ENCODE results near the gene RWDD4. TPM values are rescaled to one million over a fixed set of nuclear protein-coding genes. Genes with fewer than 3 reads are reported as not detected.
A peak's percentile ranks its signal among the peaks of the same experiment; 100 is the strongest.

Gene RWDD4
- total RNA-seq (10 to 100 TPM; 13.2 to 20.4 (median 15.8) TPM), polyA plus RNA-seq (10 to 100 TPM in 1 of 2 donors, 1 to 10 TPM in 1; 8.2 to 17.8 TPM)
- long read RNA-seq, donor 1, transcript RWDD4-202 (7 exons, 2,590 nt) = major isoform, 17 of 21 reads
- long read RNA-seq, donor 1, partial matches to known transcripts = 0 of 21 reads
- long read RNA-seq, donor 1, other reads (novel, unspliced or antisense) = 4 of 21 reads
- long read RNA-seq, donor 2, transcript RWDD4-202 (7 exons, 2,590 nt) = major isoform, 61 of 76 reads
- long read RNA-seq, donor 2, partial matches to known transcripts = 5 of 76 reads
- long read RNA-seq, donor 2, other reads (novel, unspliced or antisense) = 10 of 76 reads
- long read RNA-seq, donor 3, transcript RWDD4-202 (7 exons, 2,590 nt) = major isoform, 20 of 32 reads
- long read RNA-seq, donor 3, partial matches to known transcripts = 1 of 32 reads
- long read RNA-seq, donor 3, other reads (novel, unspliced or antisense) = 11 of 32 reads

DNA sequence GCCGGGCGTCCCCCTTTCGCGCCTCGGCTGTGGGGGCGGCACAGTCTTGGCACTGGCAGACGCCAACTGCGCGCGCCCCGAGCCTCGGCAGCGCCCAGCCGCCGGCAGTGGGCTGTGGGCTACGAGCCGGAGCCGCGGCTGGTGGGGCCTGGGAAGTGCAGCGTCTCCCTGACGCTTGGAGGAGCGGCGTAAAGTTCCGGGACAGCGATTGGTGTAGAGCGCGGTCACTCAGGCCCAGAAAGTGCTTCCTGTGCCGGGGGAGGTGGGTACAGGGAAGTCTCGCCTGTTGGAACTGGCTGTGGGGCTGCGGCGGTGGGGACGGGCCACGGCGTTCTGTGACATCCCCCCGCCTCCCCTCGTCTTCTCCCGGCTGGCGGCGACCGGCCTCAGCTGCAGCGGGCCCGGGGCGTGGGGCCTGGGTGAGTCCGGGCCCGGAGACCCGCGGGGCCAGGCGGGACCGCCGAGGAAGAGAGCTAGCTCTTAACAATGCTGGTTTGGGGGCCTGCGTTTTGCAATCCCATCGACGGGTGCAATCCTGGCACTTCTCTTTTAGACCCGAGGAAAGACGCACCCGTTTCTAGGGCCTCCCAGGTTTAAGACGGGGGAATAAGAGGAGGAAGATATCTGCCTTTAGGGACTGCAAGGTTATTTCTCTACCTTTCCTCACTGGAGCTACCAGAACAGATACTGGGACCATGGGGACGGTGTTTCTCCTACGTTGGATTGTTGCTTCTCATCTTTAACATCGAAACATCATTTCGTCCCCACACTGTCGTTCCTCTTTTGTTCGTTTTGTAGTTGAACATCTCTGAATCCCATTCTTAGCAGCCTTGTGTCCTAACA is at the start of gene RWDD4, which contains the start of gene TRAPPC11:
Gene RWDD4 (minus strand): TSS at position 157 of the 843 bp plus-strand sequence. CDS start 233 bp downstream, outside the sequence.
Gene TRAPPC11 (plus strand): TSS at position 265 of the 843 bp plus-strand sequence. CDS start 4,575 bp downstream, outside the sequence.
- ATAC-seq (peak; percentile 100), DNase-seq (peak; percentile 98 to 99 (median 99))
- intact Hi-C loops (cut with DNase I) = loop anchor here (2.0 to 10.0 kb wide), 6 partner anchors 152 to 186 kb away; partner anchors contain the start of gene ING2 (in 7 of the 10)
- Histone ChIP-seq H3K4me3 (peak within 1 kb of the TSS; percentile 51 to 95 (median 85)), H3K36me3 (peaks cover 0 to 24% (median 5%) of the 10 kb centered on the region in 9 donors), H3K4me1 (peaks cover 3 to 34% (median 21%) of the 10 kb centered on the region in 12 donors), H3K27me3 (no peaks in the 10 kb centered on the region), H3K9me3 (no peaks in the 10 kb centered on the region), H3K27ac (peak within 1 kb of the TSS; percentile 27 to 93 (median 88))
- TF ChIP-seq POLR2A (IDR thresholded peaks at IDR 0.05) (peak; percentile 80 to 98), CTCF (IDR thresholded peaks at IDR 0.05) (peak in 6 of 12 donors; percentile 11 to 41 (median 24))
- 0 to 2% (median 0%) methylated on average over 11 to 57 of the region's 63 CpGs for WGBS, 4 donors

DNA sequence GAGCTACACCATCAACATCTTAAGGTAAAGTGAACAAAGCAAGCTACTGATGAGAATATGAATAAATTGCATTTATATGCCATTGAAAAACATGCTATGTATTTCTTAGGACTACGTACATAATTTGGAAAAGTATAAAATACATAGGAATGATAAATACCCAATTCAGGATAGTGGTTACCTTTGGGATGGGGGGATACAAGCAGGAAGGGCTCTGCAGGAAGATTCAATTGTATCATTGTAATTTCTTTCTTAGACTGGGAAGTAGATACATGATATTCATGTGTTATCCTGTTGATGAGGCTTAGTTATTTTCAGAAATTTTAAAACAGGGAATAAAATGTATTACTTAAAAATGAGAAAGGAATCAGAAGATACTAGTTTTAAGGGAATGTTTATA is 43.5 kb upstream of the RWDD4 start:
- Histone ChIP-seq H3K9me3 (peaks cover 0 to 6% (median 0%) of the 10 kb centered on the region in 12 donors), H3K27ac (no peak overlapping the region), H3K27me3 (no peaks in the 10 kb centered on the region), H3K4me1 (no peaks in the 10 kb centered on the region), H3K4me3 (no peak overlapping the region), H3K36me3 (peaks cover 0 to 99% (median 94%) of the 10 kb centered on the region in 9 donors)
- TF ChIP-seq CTCF (IDR thresholded peaks at IDR 0.05) (no peak), POLR2A (IDR thresholded peaks at IDR 0.05) (no peak)
- intact Hi-C loops (cut with DNase I) = no loop called here
- ATAC-seq (no peak), DNase-seq (no peak)
- WGBS, 4 donors = 61 to 98% (median 96%) methylated on average over 1 of the region's 1 CpG

DNA sequence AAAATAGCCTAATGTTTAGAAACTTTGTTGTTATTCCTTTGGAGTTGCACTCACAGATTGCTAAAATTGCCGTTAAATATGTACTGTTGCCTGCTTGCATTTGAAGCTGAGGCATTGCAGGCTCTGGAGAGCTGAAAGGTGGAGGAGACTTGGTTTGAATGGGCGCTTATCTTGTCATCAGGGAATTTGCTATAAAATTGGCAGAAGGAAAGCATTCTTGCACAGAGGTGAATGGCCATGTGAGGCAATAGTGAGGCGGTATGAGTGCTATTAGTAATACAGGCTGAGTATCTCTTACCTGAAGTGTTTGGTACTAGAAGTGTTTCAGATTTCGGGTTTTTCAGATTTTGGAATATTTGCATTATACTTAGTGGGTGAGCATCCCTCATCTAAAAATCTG is 41.4 kb upstream of the RWDD4 start:
- H3K4me3 ChIP-seq = no peak overlapping the region
- 86 to 99% (median 97%) methylated on average over 4 of the region's 4 CpGs for WGBS, 4 donors
- no peak for ATAC-seq
- no peaks in the 10 kb centered on the region for H3K27me3 ChIP-seq
- TF ChIP-seq POLR2A (IDR thresholded peaks at IDR 0.05) (no peak), CTCF (IDR thresholded peaks at IDR 0.05) (no peak)
- intact Hi-C loops (cut with DNase I) = no loop called here
- peaks cover 0 to 6% (median 0%) of the 10 kb centered on the region in 12 donors for H3K9me3 ChIP-seq
- H3K27ac ChIP-seq = no peak overlapping the region
- peaks cover 0 to 99% (median 95%) of the 10 kb centered on the region in 9 donors for H3K36me3 ChIP-seq
- no peak for DNase-seq
- no peaks in the 10 kb centered on the region for H3K4me1 ChIP-seq
